HEK293 (cell line): ENCODE data around the gene PLCG2.

Experiments
- CTCF ChIA-PET: fragments of 350-600 bp; formaldehyde crosslinking; extraction: SDS; loops from one replicate; lab custom pipeline; 2021; ENCODE audit warnings: antibody characterized with exemption; lab: Yijun Ruan, JAX
- POLR2A ChIA-PET: fragments of 300-600 bp; formaldehyde crosslinking; extraction: SDS; loops from one replicate; lab custom pipeline; 2020; ENCODE audit warnings: antibody characterized with exemption, inconsistent platforms; lab: Yijun Ruan, JAX
- H3K27ac ChIP-seq: fragments of 200-500 bp; sonication (Bioruptor generic); 2 replicates; pipeline ENCODE4 v1.5.1; 2014; ENCODE audit warnings: low read depth, low read length, control low read depth, inconsistent platforms; ENCODE audit errors: extremely low read depth
- H3K36me3 ChIP-seq, 2 experiments: fragments of 200-500 bp in 1 of 2; sonication (Bioruptor generic) in 1 of 2; 1 replicate in 1 of 2; 2 replicates in 1 of 2; pipeline ENCODE4 v1.5.1; 2014 to 2017; ENCODE audit warnings: inconsistent platforms in 2 of 2, low read length in 2 of 2; ENCODE audit not compliant: control insufficient read depth in 2 of 2, insufficient read depth in 1 of 2
- H3K4me1 ChIP-seq: fragments of 200-500 bp; sonication (Bioruptor generic); 2 replicates; pipeline ENCODE4 v1.5.1; 2014; ENCODE audit warnings: mild to moderate bottlenecking, low read length, inconsistent platforms; ENCODE audit not compliant: control insufficient read depth, insufficient read depth
- H3K4me3 ChIP-seq: 2 replicates; pipeline ENCODE4 v1.5.1; 2011; ENCODE audit warnings: low read depth, mild to moderate bottlenecking, control low read depth, low read length, moderate library complexity
- H3K9me3 ChIP-seq: fragments of 200-500 bp; sonication (Bioruptor generic); 2 replicates; pipeline ENCODE4 v1.5.1; 2014; ENCODE audit warnings: low read depth, low read length, inconsistent platforms; ENCODE audit not compliant: control insufficient read depth, insufficient read depth
- RBAK ChIP-seq: fragments of 450-650 bp; formaldehyde crosslinking; IDR thresholded peaks from 2 replicates; pipeline ENCODE4 v1.5.1; 2016; ENCODE audit warnings: missing biosample characterization, missing genetic modification characterization
- ZBTB21 ChIP-seq: fragments of 450-650 bp; formaldehyde crosslinking; IDR thresholded peaks from 2 replicates; pipeline ENCODE4 v1.5.1; 2017; ENCODE audit warnings: missing biosample characterization, missing genetic modification characterization
- ZNF121 ChIP-seq: fragments of 450-650 bp; formaldehyde crosslinking; IDR thresholded peaks from 2 replicates; pipeline ENCODE4 v1.5.1; 2016; ENCODE audit warnings: missing biosample characterization, missing genetic modification characterization
- ZNF146 ChIP-seq: fragments of 450-650 bp; formaldehyde crosslinking; IDR thresholded peaks from 2 replicates; pipeline ENCODE4 v1.5.1; 2016; ENCODE audit warnings: missing biosample characterization, missing genetic modification characterization
- ZNF157 ChIP-seq: fragments of 450-650 bp; formaldehyde crosslinking; IDR thresholded peaks from 2 replicates; pipeline ENCODE4 v1.5.1; 2016; ENCODE audit warnings: missing biosample characterization, missing genetic modification characterization
- ZNF175 ChIP-seq: fragments of 450-650 bp; formaldehyde crosslinking; IDR thresholded peaks from 2 replicates; pipeline ENCODE4 v1.5.1; 2016; ENCODE audit warnings: missing biosample characterization, missing genetic modification characterization
- ZNF19 ChIP-seq: fragments of 450-650 bp; formaldehyde crosslinking; IDR thresholded peaks from 2 replicates; pipeline ENCODE4; 2016; ENCODE audit warnings: missing biosample characterization, missing genetic modification characterization, low read depth
- ZNF292 ChIP-seq: fragments of 450-650 bp; formaldehyde crosslinking; IDR thresholded peaks from 2 replicates; pipeline ENCODE4 v1.5.1; 2016; ENCODE audit warnings: low read depth, missing biosample characterization, missing genetic modification characterization, borderline replicate concordance
- ZNF341 ChIP-seq: fragments of 450-650 bp; formaldehyde crosslinking; IDR thresholded peaks from 2 replicates; pipeline ENCODE4; 2016; ENCODE audit warnings: low read depth, missing biosample characterization, missing genetic modification characterization
- ZNF510 ChIP-seq: fragments of 450-650 bp; formaldehyde crosslinking; IDR thresholded peaks from 2 replicates; pipeline ENCODE4 v1.5.1; 2018; ENCODE audit warnings: mild to moderate bottlenecking, missing genetic modification characterization, missing biosample characterization; ENCODE audit not compliant: insufficient replicate concordance
- ZNF548 ChIP-seq: fragments of 450-650 bp; formaldehyde crosslinking; IDR thresholded peaks from 2 replicates; pipeline ENCODE4 v1.5.1; 2016; ENCODE audit warnings: missing biosample characterization, missing genetic modification characterization
- ZNF558 ChIP-seq: fragments of 450-650 bp; formaldehyde crosslinking; IDR thresholded peaks from 2 replicates; pipeline ENCODE4 v1.5.1; 2016; ENCODE audit warnings: missing biosample characterization, missing genetic modification characterization
- ZNF561 ChIP-seq: fragments of 450-650 bp; IDR thresholded peaks from 2 replicates; pipeline ENCODE4 v1.5.1; 2018; ENCODE audit warnings: missing biosample characterization, missing genetic modification characterization, borderline replicate concordance
- ZNF624 ChIP-seq: fragments of 450-650 bp; formaldehyde crosslinking; IDR thresholded peaks from 2 replicates; pipeline ENCODE4 v1.5.1; 2017; ENCODE audit warnings: missing biosample characterization, missing genetic modification characterization
- ZNF768 ChIP-seq: fragments of 450-650 bp; formaldehyde crosslinking; IDR thresholded peaks from 2 replicates; pipeline ENCODE4 v1.5.1; 2018; ENCODE audit warnings: missing biosample characterization, mild to moderate bottlenecking, missing genetic modification characterization
- ZSCAN16 ChIP-seq: fragments of 450-650 bp; formaldehyde crosslinking; IDR thresholded peaks from 2 replicates; pipeline ENCODE4 v1.5.1; 2016; ENCODE audit warnings: missing biosample characterization, missing genetic modification characterization
- TF ChIP-seq, protein P1 (sequence below): fragments of 450-650 bp; formaldehyde crosslinking; IDR thresholded peaks from 2 replicates; pipeline ENCODE4 v1.5.1; 2017; ENCODE audit warnings: missing biosample characterization, missing genetic modification characterization

PLCG2 gene

DNA sequence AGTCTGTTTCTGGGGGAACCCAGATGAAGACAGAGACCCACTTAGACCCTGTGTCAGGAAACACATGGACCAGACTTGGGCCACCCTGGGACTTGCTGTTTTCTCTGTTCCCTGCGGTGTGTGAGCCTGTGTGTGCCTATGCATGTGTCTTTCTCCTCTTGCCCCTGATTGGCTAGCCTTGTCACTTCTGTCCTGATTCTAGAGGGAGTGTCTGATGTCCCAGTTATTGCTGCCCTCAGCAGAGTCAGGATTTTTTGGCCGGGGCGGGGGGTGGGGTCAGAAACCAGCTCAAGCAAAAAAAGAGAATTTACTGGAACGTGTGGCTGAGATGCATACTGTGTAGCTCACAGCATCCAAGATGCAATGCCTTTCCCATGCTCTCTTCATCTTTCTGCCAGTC, 30.5 kb downstream of the PLCG2 start (continued):
- no peak for TF ChIP-seq ZNF510 (tag by site-specific recombination)

DNA sequence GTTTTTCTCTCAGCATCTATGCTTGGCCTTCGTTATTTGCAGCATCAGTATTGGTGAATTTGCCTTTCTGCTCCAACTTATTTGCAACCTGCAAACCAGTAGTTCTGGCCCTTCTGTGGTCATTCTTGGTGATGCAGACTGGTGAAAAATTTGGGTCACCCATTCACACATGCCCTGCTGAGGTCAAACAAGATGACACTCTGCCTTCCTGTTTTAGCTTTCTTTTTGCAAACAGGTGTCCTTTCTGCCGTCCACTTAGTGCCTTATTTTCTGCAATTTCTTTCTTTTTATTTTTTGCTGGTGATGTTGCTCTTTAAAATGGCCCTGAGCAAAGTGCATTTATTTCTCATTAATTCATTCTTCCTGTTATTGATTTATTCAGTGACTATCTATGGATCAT, 31.3 kb downstream of the PLCG2 start:
- Histone ChIP-seq H3K36me3 (no peaks in the 10 kb centered on the region), H3K4me1 (no peaks in the 10 kb centered on the region), H3K4me3 (no peak overlapping the region), H3K9me3 (no peaks in the 10 kb centered on the region), H3K27ac (no peak overlapping the region)
- POLR2A ChIA-PET, result no interaction called here
- CTCF ChIA-PET, result no interaction called here
- TF ChIP-seq ZNF121 (tag by site-specific recombination) (no peak), ZNF341 (no peak), ZNF624 (no peak), ZNF175 (tag by site-specific recombination) (no peak), ZNF146 (tag by site-specific recombination) (no peak), ZNF558 (tag by site-specific recombination) (no peak), ZBTB21 (no peak), RBAK (tag by site-specific recombination) (no peak), ZNF561 (tag by site-specific recombination) (no peak), ZNF157 (tag by site-specific recombination) (no peak), ZNF510 (tag by site-specific recombination) (no peak), ZNF292 (tag by site-specific recombination) (no peak), ZNF548 (no peak)

DNA sequence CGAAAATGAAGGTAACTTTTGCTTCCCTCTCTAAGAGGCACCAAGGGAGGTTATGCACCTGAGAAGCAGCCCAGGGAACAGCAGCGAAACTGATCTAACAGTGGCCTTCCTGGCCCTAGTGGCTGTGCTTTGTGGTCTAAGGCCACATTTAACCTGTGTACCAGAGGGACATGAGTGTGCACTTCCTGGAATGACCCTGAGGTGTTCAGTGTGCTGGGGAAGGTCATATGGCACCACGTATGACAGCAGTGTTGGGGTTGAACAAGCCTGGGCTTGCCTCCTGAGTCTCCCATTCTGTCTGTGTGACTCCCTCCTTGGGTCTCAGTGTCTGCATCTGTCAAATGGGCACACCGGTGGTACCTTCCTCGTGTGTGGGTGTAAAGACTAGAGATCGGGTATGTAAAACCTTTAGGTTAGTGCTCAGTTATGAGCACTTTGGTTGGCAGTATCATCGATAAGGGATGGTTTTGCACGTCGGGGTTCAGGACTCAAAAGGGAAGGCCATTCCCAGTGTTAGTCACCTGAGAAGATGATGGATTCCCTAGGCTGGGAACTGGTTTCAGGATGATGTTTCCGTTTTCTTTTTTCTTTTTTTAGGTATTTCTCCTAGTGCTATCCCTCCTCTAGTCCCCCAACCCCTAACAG, 31.9 kb downstream of the PLCG2 start:
- no peak overlapping the region for H3K27ac ChIP-seq
- TF ChIP-seq ZSCAN16 (tag by site-specific recombination), result no peak
- H3K36me3 ChIP-seq, result no peaks in the 10 kb centered on the region
- ChIA-PET POLR2A (no interaction called here), CTCF (no interaction called here)
- no peaks in the 10 kb centered on the region for H3K9me3 ChIP-seq
- H3K4me1 ChIP-seq, result no peaks in the 10 kb centered on the region
- H3K4me3 ChIP-seq, result no peak overlapping the region

DNA sequence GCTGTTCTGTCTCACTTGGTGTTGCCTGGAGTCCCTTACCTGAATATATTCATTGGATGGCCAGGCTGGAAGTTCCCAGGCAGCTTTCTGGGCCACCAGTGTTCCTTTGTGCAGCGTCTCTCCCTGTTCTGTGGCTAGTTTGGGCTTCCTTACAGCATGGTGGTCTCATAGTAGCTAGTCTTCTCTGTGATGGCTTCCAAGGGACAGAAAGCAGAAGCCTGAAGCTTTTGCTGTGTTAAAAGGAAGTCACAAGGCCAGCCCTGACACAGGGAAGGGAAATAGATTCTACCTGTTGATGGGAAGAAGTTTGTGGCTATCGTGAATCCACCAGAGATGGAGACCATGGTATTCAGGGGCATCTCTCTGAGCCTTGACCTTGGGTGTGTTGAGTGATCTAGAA, 34.6 kb downstream of the PLCG2 start:
- POLR2A ChIA-PET, result no interaction called here
- TF ChIP-seq, protein P1, sequence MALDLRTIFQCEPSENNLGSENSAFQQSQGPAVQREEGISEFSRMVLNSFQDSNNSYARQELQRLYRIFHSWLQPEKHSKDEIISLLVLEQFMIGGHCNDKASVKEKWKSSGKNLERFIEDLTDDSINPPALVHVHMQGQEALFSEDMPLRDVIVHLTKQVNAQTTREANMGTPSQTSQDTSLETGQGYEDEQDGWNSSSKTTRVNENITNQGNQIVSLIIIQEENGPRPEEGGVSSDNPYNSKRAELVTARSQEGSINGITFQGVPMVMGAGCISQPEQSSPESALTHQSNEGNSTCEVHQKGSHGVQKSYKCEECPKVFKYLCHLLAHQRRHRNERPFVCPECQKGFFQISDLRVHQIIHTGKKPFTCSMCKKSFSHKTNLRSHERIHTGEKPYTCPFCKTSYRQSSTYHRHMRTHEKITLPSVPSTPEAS, result no peak
- TF ChIP-seq, all 188 proteins: peak for 0
- no peak overlapping the region for H3K27ac ChIP-seq
- CTCF ChIA-PET, result interaction anchor here (1.2 kb wide), 1 partner anchor 66 kb away, joined by 3 read pairs; no protein-coding TSS in a partner anchor
- no peak overlapping the region for H3K4me3 ChIP-seq
- no peaks in the 10 kb centered on the region for H3K9me3 ChIP-seq
- H3K4me1 ChIP-seq, result no peaks in the 10 kb centered on the region
- no peaks in the 10 kb centered on the region for H3K36me3 ChIP-seq

DNA sequence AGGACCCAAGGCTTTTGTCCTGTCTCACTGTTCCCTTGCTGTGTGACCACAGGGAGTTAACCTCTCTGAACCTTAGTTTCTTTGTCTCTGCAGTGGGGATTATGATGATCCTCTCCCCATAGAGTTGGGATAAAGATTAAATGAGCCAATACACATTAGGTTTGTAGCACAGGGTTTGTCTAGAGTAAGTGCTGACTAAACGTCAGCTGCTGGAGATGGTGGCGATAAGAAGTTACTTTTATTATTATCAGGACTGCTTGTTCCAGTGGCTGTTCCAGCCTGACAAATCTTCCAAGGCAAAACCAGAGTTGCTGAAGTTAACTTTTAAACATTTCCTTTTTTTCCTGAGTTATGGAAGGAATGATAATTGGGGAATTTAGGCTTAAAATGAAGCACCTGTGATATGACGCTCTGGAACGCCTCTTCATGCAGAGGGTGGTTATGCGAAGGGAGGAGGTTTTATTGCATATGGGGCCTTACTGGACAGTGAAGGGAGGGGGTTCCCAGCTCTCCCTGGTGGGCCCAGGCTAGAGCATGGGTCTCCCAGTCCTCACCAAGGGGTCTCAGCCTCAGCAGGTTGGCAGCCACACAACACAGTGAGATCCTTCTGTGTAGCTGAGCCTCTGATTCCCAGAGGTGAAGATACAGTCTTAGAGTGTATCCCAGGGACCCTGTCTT, 35.8 kb downstream of the PLCG2 start:
- H3K36me3 ChIP-seq, result no peaks in the 10 kb centered on the region
- TF ChIP-seq ZNF19 (tag by site-specific recombination), result no peak
- TF ChIP-seq ZNF768 (tag by site-specific recombination), result 0 out of 2 replicates have a peak, but pooled peaks have one; percentile 23
- no peaks in the 10 kb centered on the region for H3K9me3 ChIP-seq
- ChIA-PET POLR2A (no interaction called here), CTCF (interaction anchor here (0.6 to 1.2 kb wide), 2 partner anchors 15 to 65 kb away, joined by 3 read pairs; no protein-coding TSS in a partner anchor)
- no peak overlapping the region for H3K27ac ChIP-seq
- H3K4me3 ChIP-seq, result no peak overlapping the region
- H3K4me1 ChIP-seq, result no peaks in the 10 kb centered on the region
